ENCODE results near the gene CXADR.
A peak's percentile ranks its signal among the peaks of the same experiment; 100 is the strongest.

The CXADR gene

DNA sequence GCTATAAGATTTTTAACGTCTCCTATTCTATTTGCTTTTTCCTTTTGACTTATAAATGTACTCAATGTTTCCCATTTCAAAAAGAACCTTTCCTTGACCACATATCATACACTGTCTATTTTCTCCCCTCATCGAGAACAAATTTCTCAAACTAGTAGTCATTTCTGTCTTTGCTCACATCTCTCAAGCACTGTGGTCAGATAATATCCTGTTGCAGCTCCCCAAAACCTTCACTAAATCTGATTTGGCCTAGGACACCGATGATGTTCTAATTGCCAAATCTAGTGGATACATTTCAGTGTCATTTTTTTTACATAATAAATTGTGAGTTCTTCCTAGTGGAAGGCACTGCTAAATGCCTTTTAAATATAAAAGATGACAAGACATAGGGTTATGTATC is 19.4 kb downstream of the CXADR start:
- no peak overlapping the region for H3K4me3 ChIP-seq (ENCODE audit: low read depth, low read length)
- TF ChIP-seq, protein P1, sequence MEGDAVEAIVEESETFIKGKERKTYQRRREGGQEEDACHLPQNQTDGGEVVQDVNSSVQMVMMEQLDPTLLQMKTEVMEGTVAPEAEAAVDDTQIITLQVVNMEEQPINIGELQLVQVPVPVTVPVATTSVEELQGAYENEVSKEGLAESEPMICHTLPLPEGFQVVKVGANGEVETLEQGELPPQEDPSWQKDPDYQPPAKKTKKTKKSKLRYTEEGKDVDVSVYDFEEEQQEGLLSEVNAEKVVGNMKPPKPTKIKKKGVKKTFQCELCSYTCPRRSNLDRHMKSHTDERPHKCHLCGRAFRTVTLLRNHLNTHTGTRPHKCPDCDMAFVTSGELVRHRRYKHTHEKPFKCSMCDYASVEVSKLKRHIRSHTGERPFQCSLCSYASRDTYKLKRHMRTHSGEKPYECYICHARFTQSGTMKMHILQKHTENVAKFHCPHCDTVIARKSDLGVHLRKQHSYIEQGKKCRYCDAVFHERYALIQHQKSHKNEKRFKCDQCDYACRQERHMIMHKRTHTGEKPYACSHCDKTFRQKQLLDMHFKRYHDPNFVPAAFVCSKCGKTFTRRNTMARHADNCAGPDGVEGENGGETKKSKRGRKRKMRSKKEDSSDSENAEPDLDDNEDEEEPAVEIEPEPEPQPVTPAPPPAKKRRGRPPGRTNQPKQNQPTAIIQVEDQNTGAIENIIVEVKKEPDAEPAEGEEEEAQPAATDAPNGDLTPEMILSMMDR (conservative IDR thresholded peaks at IDR 0.05; ENCODE audit: low read depth, low read length): no peak
- no peak for DNase-seq (ENCODE audit: low read depth)

DNA sequence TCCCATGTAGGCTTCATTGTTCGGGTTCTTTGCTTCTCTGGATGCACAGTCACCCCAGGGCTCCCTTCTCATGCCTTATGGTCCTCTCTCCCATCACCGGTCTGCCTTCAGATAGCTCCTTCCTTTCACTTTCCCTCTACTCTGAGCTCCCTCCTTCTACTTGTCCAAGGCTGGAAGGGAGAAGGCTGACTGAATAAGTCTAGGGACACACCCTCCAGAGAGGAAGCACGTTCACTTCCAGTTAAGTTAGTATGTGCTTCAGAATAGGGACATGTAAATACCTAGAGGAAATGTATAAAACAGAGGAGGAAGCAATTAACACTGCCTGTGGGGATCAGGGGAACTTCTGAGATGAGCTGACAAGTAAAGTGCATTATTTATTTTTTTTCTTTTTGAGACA is 23.5 kb downstream of the CXADR start:
- DNase-seq (ENCODE audit: low read depth): no peak
- TF ChIP-seq, protein P1 (conservative IDR thresholded peaks at IDR 0.05; ENCODE audit: low read depth, low read length): no peak
- no peak overlapping the region for H3K4me3 ChIP-seq (ENCODE audit: low read depth, low read length)

DNA sequence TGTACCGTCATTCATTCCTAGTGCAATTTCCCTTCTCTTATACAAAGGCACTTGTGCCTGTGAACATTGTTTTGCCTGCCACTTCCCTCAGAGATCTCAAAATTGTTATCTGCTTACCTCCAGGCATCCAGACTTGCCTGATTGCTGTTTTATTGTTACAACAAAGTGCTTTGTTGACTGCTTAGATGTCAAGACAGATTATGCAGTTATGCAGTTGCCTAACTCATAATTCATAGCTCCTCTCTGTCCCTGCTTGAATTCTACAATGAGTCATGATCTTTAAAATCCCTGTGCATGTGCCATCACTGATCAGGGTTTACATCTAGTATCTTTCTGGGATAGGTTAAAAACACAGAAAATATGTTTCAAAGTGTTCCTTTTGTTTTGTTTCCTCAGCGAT is 24.5 kb downstream of the CXADR start:
- peak; percentile 75 for DNase-seq (ENCODE audit: low read depth)
- TF ChIP-seq, protein P1 (conservative IDR thresholded peaks at IDR 0.05; ENCODE audit: low read depth, low read length): no peak
- H3K4me3 ChIP-seq (ENCODE audit: low read depth, low read length): no peak overlapping the region

DNA sequence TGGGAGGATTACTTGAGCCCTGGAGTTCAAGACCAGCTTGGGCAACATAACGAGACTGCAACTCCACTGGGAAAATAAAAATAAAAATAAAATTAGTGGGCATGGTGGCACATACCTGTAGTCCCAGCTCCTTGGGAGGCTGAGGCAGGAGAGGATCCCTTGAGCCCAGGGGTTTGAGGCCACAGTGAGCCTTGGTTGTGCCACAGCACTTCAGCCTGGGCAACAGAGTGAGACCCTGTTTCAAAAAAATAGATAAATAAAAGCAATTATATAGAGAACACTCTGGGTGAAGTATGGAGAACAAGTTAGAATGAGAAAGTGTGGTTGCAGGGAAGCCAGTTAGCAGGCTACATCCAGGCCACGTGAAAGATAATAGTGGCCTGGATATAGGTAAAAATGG is 25.7 kb downstream of the CXADR start:
- no peak overlapping the region for H3K4me3 ChIP-seq (ENCODE audit: low read depth, low read length)
- no peak for DNase-seq (ENCODE audit: low read depth)
- TF ChIP-seq, protein P1 (conservative IDR thresholded peaks at IDR 0.05; ENCODE audit: low read depth, low read length): no peak

DNA sequence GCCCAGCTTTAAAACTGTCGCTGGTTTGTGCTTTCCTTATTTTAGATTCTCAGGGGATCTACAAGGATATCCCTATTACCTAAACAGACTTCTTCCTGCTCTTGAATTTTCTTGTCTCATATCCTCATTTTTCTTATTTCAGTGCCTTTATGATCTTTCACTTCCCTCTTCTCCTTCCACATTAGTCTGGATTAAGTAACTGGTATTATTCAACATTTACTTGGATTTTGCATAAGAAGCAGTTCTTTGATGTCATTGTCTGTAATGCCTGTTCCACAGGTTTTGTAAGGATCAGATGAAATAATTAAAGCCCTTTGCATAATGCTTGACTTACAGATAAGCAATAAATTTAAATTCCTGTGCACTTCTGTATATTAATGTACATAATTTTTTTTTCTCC is 26.5 kb downstream of the CXADR start:
- TF ChIP-seq, protein P1 (conservative IDR thresholded peaks at IDR 0.05; ENCODE audit: low read depth, low read length): no peak
- no peak overlapping the region for H3K4me3 ChIP-seq (ENCODE audit: low read depth, low read length)
- no peak for DNase-seq (ENCODE audit: low read depth)

DNA sequence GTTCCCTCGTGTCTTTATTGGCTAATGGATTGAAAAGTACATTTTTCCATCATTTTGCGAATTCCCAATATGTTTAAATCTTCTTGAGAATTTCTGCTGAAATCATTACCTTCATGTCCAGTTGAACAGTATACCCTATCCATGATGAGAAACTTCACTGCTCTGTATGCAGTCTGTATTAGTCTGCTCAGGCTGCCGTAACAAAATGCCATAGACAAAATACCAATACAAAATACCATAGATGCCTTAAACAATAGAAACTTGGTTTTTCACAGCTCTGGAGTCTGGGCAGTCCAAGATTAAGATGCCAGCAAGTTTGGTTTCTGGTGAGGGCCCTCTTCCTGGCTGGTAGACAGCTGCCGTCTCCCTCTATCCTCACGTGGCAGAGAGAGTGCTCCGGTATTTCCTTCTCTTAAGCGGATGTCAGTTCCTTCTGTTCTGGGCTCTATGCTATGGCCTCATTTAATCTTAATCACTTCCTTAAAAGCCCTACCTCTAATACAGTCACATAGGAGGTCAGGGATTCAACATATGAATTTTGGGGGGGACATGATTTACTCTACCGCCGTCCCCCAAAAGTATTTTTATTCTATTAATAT is 27.0 kb downstream of the CXADR start:
- no peak overlapping the region for H3K4me3 ChIP-seq (ENCODE audit: low read depth, low read length)
- TF ChIP-seq, protein P1 (conservative IDR thresholded peaks at IDR 0.05; ENCODE audit: low read depth, low read length): no peak
- DNase-seq (ENCODE audit: low read depth): no peak

DNA sequence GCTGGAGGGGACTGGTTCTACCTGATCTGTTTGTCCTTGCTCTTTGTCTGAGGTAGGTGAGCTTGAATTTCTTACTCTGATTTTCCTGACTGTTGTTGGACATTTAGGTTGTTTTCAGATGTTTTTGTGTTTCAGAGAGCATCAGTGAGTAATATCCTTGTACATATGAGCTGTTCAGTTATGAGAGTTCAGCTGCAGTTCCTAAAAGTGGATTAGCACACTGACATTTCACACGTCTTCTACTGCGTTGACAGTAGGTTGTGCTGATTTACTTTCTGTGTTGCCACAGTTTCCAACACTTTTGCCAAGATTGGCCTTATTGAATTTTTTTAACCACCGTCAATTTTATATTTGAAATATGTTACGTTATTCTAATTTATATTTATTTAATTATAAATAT is 27.7 kb downstream of the CXADR start:
- peak; percentile 71 for DNase-seq (ENCODE audit: low read depth)
- H3K4me3 ChIP-seq (ENCODE audit: low read depth, low read length): no peak overlapping the region
- TF ChIP-seq, protein P1 (conservative IDR thresholded peaks at IDR 0.05; ENCODE audit: low read depth, low read length): no peak

Data from choroid plexus epithelial cell (primary cell).